GM12873 (cell line): ENCODE measurements around the gene CTCF.

Experiments used
- CTCF ChIP-seq: IDR thresholded peaks from 2 replicates; pipeline ENCODE4 v1.5.1; 2012; ENCODE audit warnings: low read depth, mild to moderate bottlenecking, moderate library complexity, low read length, control low read depth; ENCODE audit not compliant: insufficient read depth; ENCODE audit errors: missing control alignments

CTCF gene

GRCh38 chr16:67685388-67686112, 123.2 kb downstream of the CTCF start:
- no peak for TF ChIP-seq CTCF
